Breast epithelium (tissue), 3 donors: Measurements from ENCODE around the gene CDK18.

Experiments used
- POLR2A ChIP-seq: fragments of 450-650 bp; IDR thresholded peaks from one replicate; pipeline ENCODE4 v1.6.1; 2016; ENCODE audit warnings: antibody characterized with exemption, mild to moderate bottlenecking, moderate library complexity
- TF ChIP-seq, protein P1 (sequence below), 3 donors: fragments of 450-650 bp; IDR thresholded peaks; one replicate each; pipeline ENCODE4 v1.5.1; 2016 to 2017; ENCODE audit warnings: antibody characterized with exemption in 3 of 3, mild to moderate bottlenecking in 3 of 3, moderate library complexity in 3 of 3

DNA sequence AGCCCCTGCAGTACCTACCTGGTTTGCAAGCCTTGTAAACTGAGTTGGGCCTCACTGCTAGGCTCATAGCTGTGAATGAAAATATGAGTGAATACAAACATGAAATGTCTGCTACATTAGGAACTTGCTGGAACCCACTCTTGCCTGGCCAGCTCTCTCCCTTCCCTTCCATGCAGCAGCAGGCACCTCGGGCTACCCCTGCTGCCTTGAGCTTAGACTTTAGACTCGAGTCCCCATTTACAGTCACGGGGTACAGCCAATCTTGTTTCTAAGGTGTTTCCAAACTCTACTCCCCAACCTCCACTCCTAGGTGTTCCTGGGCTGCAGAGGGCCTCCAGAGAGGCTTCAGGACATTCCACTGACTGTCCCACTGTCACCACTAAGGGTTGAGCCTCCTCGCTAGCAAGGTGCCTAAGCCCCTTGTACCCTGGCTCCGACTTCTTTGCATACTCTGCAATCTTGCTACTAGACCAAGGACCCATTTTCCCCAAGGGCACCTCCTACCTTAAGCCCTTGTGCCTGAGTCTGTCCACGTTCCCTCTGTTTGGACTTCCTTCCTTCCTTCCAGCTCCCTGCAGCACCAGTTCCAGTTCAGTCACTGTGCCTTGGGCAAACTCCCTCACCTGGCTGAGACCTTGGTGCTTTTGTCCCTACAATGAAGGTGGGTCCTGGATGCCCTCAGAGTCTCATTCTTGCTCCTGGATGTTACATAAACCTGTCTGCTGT lies 36.9 kb downstream of the CDK18 start:
- TF ChIP-seq, protein P1, sequence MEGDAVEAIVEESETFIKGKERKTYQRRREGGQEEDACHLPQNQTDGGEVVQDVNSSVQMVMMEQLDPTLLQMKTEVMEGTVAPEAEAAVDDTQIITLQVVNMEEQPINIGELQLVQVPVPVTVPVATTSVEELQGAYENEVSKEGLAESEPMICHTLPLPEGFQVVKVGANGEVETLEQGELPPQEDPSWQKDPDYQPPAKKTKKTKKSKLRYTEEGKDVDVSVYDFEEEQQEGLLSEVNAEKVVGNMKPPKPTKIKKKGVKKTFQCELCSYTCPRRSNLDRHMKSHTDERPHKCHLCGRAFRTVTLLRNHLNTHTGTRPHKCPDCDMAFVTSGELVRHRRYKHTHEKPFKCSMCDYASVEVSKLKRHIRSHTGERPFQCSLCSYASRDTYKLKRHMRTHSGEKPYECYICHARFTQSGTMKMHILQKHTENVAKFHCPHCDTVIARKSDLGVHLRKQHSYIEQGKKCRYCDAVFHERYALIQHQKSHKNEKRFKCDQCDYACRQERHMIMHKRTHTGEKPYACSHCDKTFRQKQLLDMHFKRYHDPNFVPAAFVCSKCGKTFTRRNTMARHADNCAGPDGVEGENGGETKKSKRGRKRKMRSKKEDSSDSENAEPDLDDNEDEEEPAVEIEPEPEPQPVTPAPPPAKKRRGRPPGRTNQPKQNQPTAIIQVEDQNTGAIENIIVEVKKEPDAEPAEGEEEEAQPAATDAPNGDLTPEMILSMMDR (IDR thresholded peaks at IDR 0.05): no peak
- TF ChIP-seq POLR2A: no peak
